HG03457 (cell line): ENCODE results near the gene MEGF11.

Experiments
- ATAC-seq: cut with Tn5 transposase; IDR thresholded peaks from one replicate; pipeline ENCODE4 v1.9.1; 2021; ENCODE audit warnings: moderate number of reproducible peaks; ENCODE audit not compliant: unreplicated experiment

The MEGF11 gene

GRCh38 chr15:66222273-66223198 is 31.0 kb downstream of the MEGF11 start:
- no peak for ATAC-seq

- no peak for ATAC-seq
Measured at GRCh38 chr15:66221126-66221525, 32.4 kb downstream of the MEGF11 start.

- no peak for ATAC-seq
Measured at GRCh38 chr15:66220601-66221000, 32.9 kb downstream of the MEGF11 start.

GRCh38 chr15:66219339-66219738 is 34.2 kb downstream of the MEGF11 start:
- no peak for ATAC-seq

- no peak for ATAC-seq
Measured at GRCh38 chr15:66216806-66217205, 36.7 kb downstream of the MEGF11 start.

- ATAC-seq: no peak
Measured at GRCh38 chr15:66215811-66216210, 37.7 kb downstream of the MEGF11 start.

GRCh38 chr15:66214246-66214645 is 39.3 kb downstream of the MEGF11 start:
- ATAC-seq: no peak

GRCh38 chr15:66212563-66212921 is 41.0 kb downstream of the MEGF11 start:
- no peak for ATAC-seq

- no peak for ATAC-seq
Measured at GRCh38 chr15:66211670-66212562, 41.6 kb downstream of the MEGF11 start.

- ATAC-seq: no peak
Measured at GRCh38 chr15:66210684-66211083, 42.9 kb downstream of the MEGF11 start.

- no peak for ATAC-seq
Measured at GRCh38 chr15:66198757-66199156, 54.8 kb downstream of the MEGF11 start.

GRCh38 chr15:66196602-66197001 is 56.9 kb downstream of the MEGF11 start:
- ATAC-seq: no peak

- ATAC-seq: no peak
Measured at GRCh38 chr15:66195621-66196230, 57.8 kb downstream of the MEGF11 start.

GRCh38 chr15:66193066-66193465 is 60.5 kb downstream of the MEGF11 start:
- ATAC-seq: no peak

- ATAC-seq: no peak
Measured at GRCh38 chr15:66190746-66191145, 62.8 kb downstream of the MEGF11 start.

GRCh38 chr15:66189291-66189690 is 64.3 kb downstream of the MEGF11 start:
- no peak for ATAC-seq

GRCh38 chr15:66188464-66188863 is 65.1 kb downstream of the MEGF11 start:
- no peak for ATAC-seq

- ATAC-seq: no peak
Measured at GRCh38 chr15:66187271-66187670, 66.3 kb downstream of the MEGF11 start.

- no peak for ATAC-seq
Measured at GRCh38 chr15:66186049-66186825, 67.3 kb downstream of the MEGF11 start.

- no peak for ATAC-seq
Measured at GRCh38 chr15:66184936-66185790, 68.4 kb downstream of the MEGF11 start.
